Stimulated activated naive CD8-positive, alpha-beta T cell treated with anti-CD3 and anti-CD28 coated beads, Interleukin-15, Interleukin-2, amounts not matched to agents 100 U/mL and 50 U/mL, for 24 hours (primary cell): ENCODE data around the gene MTG1.
A peak's percentile ranks its signal among the peaks of the same experiment; 100 is the strongest.

Experiments
- ATAC-seq: fragments of 150-1000 bp; cut with Tn5 transposase; one replicate; pipeline ENCODE4 v1.10.0; 2021
- DNase-seq: peaks from one replicate; pipeline ENCODE4 v3.0.0; 2021

Gene MTG1

GRCh38 chr10:133452453-133452852 is 58.5 kb downstream of the MTG1 start:
- ATAC-seq (no peak), DNase-seq (no peak)

GRCh38 chr10:133453516-133454203 is 59.7 kb downstream of the MTG1 start, which contains the start of gene SCART1:
TSS of gene SCART1 (plus strand) at chr10:133453945. CDS start at chr10:133453998, 53 bp downstream.
- DNase-seq (no peak), ATAC-seq (peak; percentile 45)

GRCh38 chr10:133454204-133454893 is 60.4 kb downstream of the MTG1 start:
- no peak for DNase-seq
- ATAC-seq = no peak

DNA sequence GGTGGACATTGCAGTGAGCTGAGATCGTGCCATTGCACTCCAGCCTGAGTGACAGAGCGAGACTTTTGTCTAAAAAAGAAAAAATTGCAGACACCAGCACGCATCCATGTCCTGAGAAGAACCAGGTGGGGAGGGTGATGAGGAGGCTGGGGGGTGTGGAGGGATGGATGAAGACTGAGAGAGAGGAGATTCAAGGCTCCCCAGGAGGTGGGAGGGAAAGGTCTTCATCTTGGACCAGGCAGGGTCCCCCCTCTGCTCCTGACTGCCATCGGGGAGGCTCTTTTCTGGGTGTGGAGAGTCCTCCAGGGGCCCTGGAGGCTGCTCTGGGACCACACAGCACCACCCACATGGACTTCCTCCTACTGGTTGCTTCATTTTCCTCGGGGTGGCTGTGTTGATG is 61.2 kb downstream of the MTG1 start:
- ATAC-seq = no peak
- no peak for DNase-seq

- ATAC-seq (no peak), DNase-seq (no peak)
Observed at GRCh38 chr10:133455611-133456031, 61.7 kb downstream of the MTG1 start.

DNA sequence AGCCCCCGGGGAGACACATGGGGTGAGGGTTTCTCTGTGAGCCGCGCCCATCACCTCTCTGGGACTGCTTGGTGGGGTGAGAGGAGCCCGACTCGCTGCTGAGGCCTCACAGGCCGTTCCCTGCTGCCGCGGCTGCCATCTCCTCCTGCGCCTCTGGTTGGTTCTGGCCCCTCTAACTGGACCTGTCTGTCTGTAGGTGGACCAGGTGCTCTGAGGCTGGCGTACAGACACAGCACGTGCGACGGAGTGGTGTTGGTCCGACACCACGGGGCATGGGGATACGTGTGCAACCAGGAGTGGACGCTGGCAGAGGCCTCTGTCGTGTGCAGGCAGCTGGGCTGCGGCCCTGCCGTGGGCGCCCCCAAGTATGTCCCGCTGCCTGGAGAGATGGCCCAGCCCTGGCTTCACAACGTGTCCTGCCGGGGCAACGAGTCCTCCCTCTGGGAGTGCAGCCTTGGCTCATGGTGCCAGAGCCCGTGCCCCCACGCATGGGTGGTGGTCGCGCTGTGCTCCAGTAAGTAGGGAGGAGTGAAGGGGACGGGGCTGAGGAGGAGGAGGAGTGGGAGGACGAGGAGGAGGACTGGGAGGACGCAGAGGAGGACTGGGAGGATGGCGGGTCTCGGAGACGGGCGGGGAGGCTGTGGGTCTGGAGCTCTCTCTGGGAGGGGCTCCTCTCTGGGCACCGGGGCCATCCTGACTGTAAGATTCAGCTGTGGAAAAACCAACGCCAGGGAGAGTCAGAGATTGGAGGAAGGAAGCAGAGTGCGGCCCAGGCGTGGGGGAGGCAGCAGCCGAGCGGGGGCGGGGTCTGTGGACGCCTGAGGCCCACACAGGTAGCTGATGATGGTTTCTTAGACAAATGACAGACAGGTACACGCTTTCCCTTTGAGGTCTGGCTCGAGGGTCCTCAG is 62.3 kb downstream of the MTG1 start:
- ATAC-seq (no peak), DNase-seq (no peak)

GRCh38 chr10:133457100-133457841 is 63.3 kb downstream of the MTG1 start:
- ATAC-seq (no peak), DNase-seq (no peak)

GRCh38 chr10:133458021-133458709 is 64.2 kb downstream of the MTG1 start:
- no peak for ATAC-seq

GRCh38 chr10:133458710-133459453 is 64.9 kb downstream of the MTG1 start:
- DNase-seq = no peak
- no peak for ATAC-seq

More at GRCh38 chr10:133458021-133458709, 64.2 kb downstream of the MTG1 start:
- no peak for DNase-seq

DNA sequence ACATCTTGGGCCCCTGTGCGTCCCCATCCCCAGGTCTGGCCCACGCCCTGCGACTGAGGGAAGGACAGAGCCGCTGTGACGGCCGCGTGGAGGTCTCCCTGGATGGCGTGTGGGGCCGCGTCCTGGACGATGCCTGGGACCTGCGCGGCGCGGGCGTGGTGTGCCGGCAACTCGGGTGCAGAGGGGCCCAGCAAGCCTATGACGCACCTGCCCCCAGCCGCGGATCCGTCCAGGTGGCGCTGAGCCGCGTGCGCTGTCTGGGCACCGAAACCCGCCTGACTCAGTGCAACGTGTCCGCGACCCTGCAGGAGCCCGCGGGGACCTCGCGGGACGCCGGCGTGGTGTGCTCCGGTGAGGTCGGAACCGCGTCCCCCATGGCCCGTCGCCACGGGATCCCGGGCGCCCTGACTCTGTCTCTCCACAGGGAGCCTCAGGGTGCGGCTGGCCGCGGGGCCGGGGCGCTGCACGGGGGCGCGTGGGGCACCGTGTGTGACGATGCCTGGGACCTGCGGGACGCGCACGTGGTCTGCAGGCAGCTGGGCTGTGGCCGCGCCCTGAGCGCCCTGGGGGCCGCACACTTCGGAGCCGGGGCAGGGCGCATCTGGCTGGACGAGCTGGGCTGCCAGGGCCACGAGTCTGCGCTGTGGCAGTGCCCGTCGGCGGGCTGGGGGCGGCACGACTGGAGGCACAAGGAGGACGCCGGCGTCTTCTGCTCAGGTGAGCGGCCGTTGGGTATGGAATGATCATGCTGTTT is 65.7 kb downstream of the MTG1 start:
- ATAC-seq = no peak
- DNase-seq = no peak

- ATAC-seq = no peak
- no peak for DNase-seq
Observed at GRCh38 chr10:133460208-133460769, 66.3 kb downstream of the MTG1 start.

GRCh38 chr10:133461027-133461426 is 67.1 kb downstream of the MTG1 start:
- ATAC-seq = no peak
- no peak for DNase-seq

DNA sequence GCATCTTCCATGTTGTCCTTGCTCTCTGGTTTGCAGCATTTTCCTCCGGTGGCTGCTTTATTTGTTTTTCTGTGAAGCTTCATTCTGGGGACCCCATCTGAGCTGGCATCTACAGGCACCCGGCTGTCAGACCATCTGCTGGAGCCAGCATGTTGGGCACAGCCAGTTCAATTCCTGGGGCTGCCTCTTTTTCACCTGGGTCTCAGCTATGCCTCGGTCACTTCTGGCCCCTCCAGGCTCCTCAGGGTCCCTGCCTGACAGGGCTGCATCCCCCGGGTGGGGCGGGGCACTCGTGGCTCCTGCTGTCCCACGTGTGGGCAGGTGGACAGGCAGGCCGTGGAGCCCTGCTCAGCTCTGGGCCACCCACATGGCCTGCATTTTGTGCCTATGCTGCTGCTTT is 67.9 kb downstream of the MTG1 start:
- ATAC-seq (no peak), DNase-seq (no peak)

DNA sequence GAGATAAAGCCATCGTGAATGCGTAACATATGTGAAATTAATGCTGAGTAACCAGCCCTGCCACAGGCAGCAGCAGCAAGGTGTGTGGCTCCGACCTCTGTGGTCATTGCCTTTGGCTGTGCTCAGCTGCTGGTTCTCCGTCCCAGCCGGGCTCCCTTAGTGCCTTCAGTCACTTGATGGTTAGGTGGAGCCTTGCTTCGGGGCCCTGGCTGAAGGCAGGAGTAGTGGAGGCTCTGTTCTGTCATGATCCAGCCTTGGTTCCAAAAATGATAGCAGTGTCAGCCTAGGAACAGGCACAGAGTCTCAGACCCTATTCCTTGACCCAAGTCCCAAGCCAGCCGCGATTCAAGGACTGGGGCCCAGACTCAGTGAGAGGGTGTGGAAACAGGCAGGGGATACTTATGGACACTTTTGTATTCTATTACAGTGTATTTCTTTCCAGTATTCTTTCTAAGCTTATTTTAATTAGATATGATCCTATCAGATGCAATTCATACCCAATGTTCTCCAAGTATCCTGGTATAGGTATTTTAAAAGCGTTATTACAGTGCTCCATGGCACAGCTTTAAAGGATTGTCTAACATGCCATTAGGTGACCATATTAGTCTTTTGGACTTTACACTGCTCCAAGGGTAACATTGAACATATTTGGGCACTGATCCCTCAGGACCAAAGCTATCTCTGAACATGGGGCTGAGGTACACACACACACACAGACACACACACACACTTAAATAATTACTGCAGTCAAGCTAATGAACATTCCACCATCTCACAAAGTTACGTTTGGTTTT is 68.8 kb downstream of the MTG1 start:
- no peak for DNase-seq
- no peak for ATAC-seq

- no peak for DNase-seq
- no peak for ATAC-seq
Observed at GRCh38 chr10:133464582-133465031, 70.7 kb downstream of the MTG1 start.

DNA sequence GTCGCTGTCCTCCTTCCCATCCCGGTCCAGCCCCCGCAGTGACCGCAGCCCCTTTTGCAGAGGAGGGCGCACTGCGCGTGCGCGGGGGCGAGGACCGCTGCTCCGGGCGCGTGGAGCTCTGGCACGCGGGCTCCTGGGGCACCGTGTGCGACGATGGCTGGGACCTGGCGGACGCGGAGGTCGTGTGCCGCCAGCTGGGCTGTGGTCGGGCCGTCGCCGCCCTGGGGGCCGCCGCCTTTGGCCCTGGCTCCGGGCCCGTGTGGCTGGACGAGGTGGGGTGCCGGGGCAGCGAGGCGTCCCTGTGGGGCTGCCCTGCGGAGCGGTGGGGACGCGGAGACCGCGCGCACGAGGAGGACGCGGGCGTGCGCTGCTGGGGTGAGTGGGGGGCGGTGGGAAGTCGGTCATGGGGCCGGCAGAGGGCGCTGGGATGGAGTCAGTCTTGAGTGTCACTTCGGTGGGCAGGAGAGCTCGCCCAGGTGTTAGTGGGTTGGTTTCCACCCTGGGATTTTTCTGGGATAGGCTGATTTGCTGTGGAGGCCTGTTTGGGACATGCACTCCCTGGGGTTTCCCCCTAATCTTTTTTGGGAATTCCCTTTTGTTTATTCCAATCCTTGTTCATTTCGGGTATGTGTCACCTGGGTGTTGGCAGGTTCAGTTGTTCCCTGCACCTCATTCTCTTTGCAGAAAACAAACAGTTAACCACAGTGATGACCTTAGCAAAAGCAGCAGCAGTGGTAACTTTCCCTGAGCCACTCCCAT is 71.4 kb downstream of the MTG1 start:
- DNase-seq (no peak), ATAC-seq (no peak)

- no peak for ATAC-seq
- DNase-seq = no peak
Observed at GRCh38 chr10:133465950-133466474, 72.1 kb downstream of the MTG1 start.
